ENCODE data around the gene ABCD1. TPM values are rescaled to one million over a fixed set of nuclear protein-coding genes. Genes with fewer than 3 reads are reported as not detected.

ABCD1 gene
- total and polyA plus RNA-seq, 8 donors, result 5.8 to 13.2 (median 9.8) TPM

GRCh38 chrX:153771415-153772315 is 47.0 kb downstream of the ABCD1 start:
- 84 to 85% methylated on average over 34 to 37 of the region's 37 CpGs for WGBS, 2 donors
- Histone ChIP-seq H3K9me3 (no peaks in the 10 kb centered on the region), H3K27me3 (no peaks in the 10 kb centered on the region), H3K4me1 (no peaks in the 10 kb centered on the region), H3K4me3 (no peak overlapping the region), H3K36me3 (no peaks in the 10 kb centered on the region), H3K27ac (no peak overlapping the region)
- FAIRE-seq, result no peak
- intact Hi-C loops (cut with DNase I), result loop anchor here in 1 of 3 donors (10.0 kb wide), 1 partner anchor 183 kb away; no protein-coding TSS in a partner anchor
- peak in 2 of 6 donors; percentile 11 to 75 for DNase-seq
- TF ChIP-seq CTCF (IDR thresholded peaks at IDR 0.05), result no peak
- ATAC-seq, result no peak

GRCh38 chrX:153772316-153773217 is 47.9 kb downstream of the ABCD1 start:
- WGBS, 2 donors, result 76 to 81% methylated on average over 20 to 21 of the region's 21 CpGs
- no peak overlapping the region for H3K4me3 ChIP-seq
- H3K27me3 ChIP-seq, result no peaks in the 10 kb centered on the region
- H3K36me3 ChIP-seq, result no peaks in the 10 kb centered on the region
- intact Hi-C loops (cut with DNase I), result loop anchor here in 1 of 3 donors (10.0 kb wide), 1 partner anchor 182 kb away; no protein-coding TSS in a partner anchor
- H3K27ac ChIP-seq, result no peak overlapping the region
- ATAC-seq (no peak), DNase-seq (peak in 3 of 6 donors; percentile 11 to 76 (median 12)), FAIRE-seq (no peak)
- H3K9me3 ChIP-seq, result no peaks in the 10 kb centered on the region
- H3K4me1 ChIP-seq, result no peaks in the 10 kb centered on the region
- no peak for TF ChIP-seq CTCF (IDR thresholded peaks at IDR 0.05)

GRCh38 chrX:153773218-153773611 is 48.6 kb downstream of the ABCD1 start:
- intact Hi-C loops (cut with DNase I), result loop anchor here in 1 of 3 donors (10.0 kb wide), 1 partner anchor 182 kb away; no protein-coding TSS in a partner anchor
- Histone ChIP-seq H3K4me3 (no peak overlapping the region), H3K4me1 (no peaks in the 10 kb centered on the region), H3K9me3 (no peaks in the 10 kb centered on the region), H3K36me3 (no peaks in the 10 kb centered on the region), H3K27ac (no peak overlapping the region), H3K27me3 (no peaks in the 10 kb centered on the region)
- FAIRE-seq, result no peak
- ATAC-seq, result no peak
- DNase-seq, result peak in 2 of 6 donors; percentile 27 to 74
- no peak for TF ChIP-seq CTCF (IDR thresholded peaks at IDR 0.05)
- WGBS, 2 donors, result 91 to 93% methylated on average over 22 to 23 of the region's 23 CpGs

DNA sequence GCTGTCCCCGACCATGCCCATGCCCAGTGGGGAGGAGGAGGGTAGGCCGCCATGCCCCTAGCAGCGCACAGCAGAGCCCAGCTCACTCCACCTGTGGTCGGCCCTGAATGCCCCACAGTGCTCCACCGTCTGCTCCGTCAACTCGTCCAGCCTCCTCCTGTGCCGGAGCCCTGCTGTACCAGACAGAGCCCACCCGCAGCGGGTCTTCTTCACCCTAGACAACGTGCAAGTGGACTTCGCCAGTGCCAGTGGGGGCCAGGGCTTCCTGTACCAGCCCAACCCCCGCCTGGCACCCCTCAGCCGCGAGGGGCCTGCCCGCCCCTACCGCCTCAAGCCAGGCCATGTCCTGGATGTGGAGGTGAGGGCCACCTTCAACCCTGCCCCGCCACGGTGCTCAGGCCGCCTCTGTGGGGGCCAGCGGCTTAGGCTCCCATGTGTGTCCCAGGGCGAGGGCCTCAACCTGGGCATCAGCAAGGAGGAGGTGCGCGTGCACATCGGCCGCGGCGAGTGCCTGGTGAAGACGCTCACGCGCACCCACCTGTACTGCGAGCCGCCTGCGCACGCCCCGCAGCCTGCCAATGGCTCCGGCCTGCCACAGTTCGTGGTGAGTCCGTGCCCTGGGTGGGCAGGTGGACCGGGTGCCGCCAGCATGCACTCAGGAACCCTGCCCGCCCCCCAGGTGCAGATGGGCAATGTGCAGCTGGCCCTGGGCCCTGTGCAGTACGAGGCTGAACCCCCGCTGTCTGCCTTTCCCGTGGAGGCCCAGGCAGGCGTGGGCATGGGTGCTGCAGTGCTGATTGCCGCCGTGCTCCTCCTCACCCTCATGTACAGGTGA is 49.3 kb downstream of the ABCD1 start:
- peak in 3 of 6 donors; percentile 22 to 77 (median 56) for DNase-seq
- 91 to 95% methylated on average over 43 to 48 of the region's 48 CpGs for WGBS, 2 donors

More for the DNA sequence above, 49.3 kb downstream of the ABCD1 start:
- H3K27me3 ChIP-seq, result no peaks in the 10 kb centered on the region
- no peak for TF ChIP-seq CTCF (IDR thresholded peaks at IDR 0.05)
- FAIRE-seq (no peak), ATAC-seq (no peak)
- H3K27ac ChIP-seq, result no peak overlapping the region
- intact Hi-C loops (cut with DNase I), result loop anchor here in 1 of 3 donors (10.0 kb wide), 1 partner anchor 181 kb away; no protein-coding TSS in a partner anchor
- H3K36me3 ChIP-seq, result no peaks in the 10 kb centered on the region
- H3K4me3 ChIP-seq, result no peak overlapping the region
- no peaks in the 10 kb centered on the region for H3K9me3 ChIP-seq
- no peaks in the 10 kb centered on the region for H3K4me1 ChIP-seq

Measured in pancreas (tissue), 10 donors.